ENCODE data around the gene IL17C. TPM values are rescaled to one million over a fixed set of nuclear protein-coding genes. Genes with fewer than 3 reads are reported as not detected.

The IL17C gene
- total and polyA plus RNA-seq, 2 of the 8 experiments (the other 6 are each of a cell fraction or from before 2014, with no cell fraction given): 1.1 to 1.9 TPM

DNA sequence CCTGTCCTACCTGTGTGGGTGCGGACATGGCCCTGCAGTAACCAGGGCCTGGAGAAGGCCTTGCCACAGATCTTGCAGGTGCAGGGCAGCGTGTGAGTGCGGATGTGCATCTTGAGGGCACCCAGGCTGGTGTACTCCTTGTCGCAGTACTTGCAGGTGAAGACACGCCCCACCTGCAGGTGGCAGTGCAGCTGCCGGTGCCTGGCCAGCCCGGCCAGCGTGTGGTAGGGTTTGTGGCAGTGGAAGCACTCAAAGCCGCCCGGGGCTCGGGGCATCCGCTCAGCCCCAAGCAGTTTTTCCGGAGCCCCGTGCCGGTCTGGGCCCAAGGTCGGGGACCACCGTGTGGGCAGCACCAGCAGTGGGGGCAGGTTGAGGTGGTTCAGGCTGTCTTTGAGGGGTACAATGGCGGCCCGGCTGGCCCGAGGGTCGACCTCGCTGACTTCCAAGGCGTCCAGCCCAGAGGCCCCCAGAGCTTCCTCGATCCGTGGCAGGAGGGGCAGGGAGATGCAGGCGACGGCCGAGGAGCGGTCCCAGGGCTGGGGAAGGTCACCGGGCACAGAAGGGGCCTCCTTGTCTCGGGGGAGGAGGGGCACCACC, 42.8 kb downstream of the IL17C start:
- Histone ChIP-seq H3K79me1 (ENCODE audit: low read depth, low read length) (no peaks in the 10 kb centered on the region), H3K9me3 (ENCODE audit: insufficient read depth in 2 of 2, low read depth in 1 of 2, low read length in 1 of 2) (no peaks in the 10 kb centered on the region), H4K91ac (replicated peaks; ENCODE audit: insufficient read length, low read length) (no peak overlapping the region), H2BK20ac (ENCODE audit: low read length) (0 out of 2 replicates have a peak overlapping the region, but pooled peaks have one; percentile 48), H3K27ac (ENCODE audit: low read depth, low read length) (no peak overlapping the region), H3K23ac (ENCODE audit: insufficient read length) (no peak overlapping the region), H3K4me2 (ENCODE audit: insufficient read depth in 1 of 2, low read depth in 2 of 2, low read length in 2 of 2) (no peak overlapping the region), H3K18ac (ENCODE audit: extremely low read depth, low read length) (no peak overlapping the region), H3K23me2 (ENCODE audit: low read depth, low read length) (peaks cover 10% of the 10 kb centered on the region; the same call in 1 of the 2 replicates), H4K20me1 (replicated peaks in 1 of 2; ENCODE audit: control insufficient read depth in 1 of 2, insufficient read depth in 2 of 2, low read length in 2 of 2) (peaks cover 0 to 2% of the 10 kb centered on the region in 2 experiments), H3K56ac (replicated peaks; ENCODE audit: insufficient read length, low read depth, low read length) (no peak overlapping the region), H3K4me3 (ENCODE audit: extremely low read depth in 1 of 4, insufficient read depth in 2 of 4, low read depth in 3 of 4, low read length in 4 of 4) (no peak overlapping the region), H2BK15ac (ENCODE audit: low read length) (no peak overlapping the region), H3K27me3 (replicated peaks in 1 of 4; ENCODE audit: control insufficient read depth in 3 of 4, extremely low read depth in 1 of 4, insufficient read depth in 3 of 4, low read length in 3 of 4) (peaks cover 0 to 2% (median 0%) of the 10 kb centered on the region in 4 experiments; a peak in 1 of 7 replicates), H4K5ac (ENCODE audit: insufficient read length, low read depth, low read length) (no peak overlapping the region), H2BK5ac (ENCODE audit: low read depth, low read length) (no peak overlapping the region), H3K4me1 (replicated peaks in 1 of 4; ENCODE audit: control insufficient read depth in 3 of 4, insufficient read depth in 4 of 4, low read length in 3 of 4) (peaks cover 0 to 5% (median 1%) of the 10 kb centered on the region in 4 experiments; a peak in 2 of 7 replicates), H2BK120ac (replicated peaks; ENCODE audit: low read depth, low read length) (no peak overlapping the region), H3K14ac (ENCODE audit: insufficient read length) (no peak overlapping the region), H2AK5ac (ENCODE audit: low read depth, low read length) (no peak overlapping the region), H2AFZ (ENCODE audit: low read length) (no peak overlapping the region), H3K4ac (replicated peaks; ENCODE audit: insufficient read length, low read depth, low read length) (no peak overlapping the region), H2BK12ac (ENCODE audit: low read depth, low read length) (no peak overlapping the region), H3K9ac (replicated peaks in 1 of 4; ENCODE audit: extremely low read depth in 1 of 4, low read depth in 3 of 4, low read length in 3 of 4) (no peak overlapping the region), H3K36me3 (ENCODE audit: control insufficient read depth in 2 of 4, insufficient read depth in 4 of 4, low read length in 3 of 4) (no peaks in the 10 kb centered on the region), H3K79me2 (ENCODE audit: control insufficient read depth in 1 of 2, insufficient read depth in 2 of 2, low read length in 2 of 2) (no peaks in the 10 kb centered on the region), H4K8ac (ENCODE audit: extremely low read depth, insufficient read depth, low read length) (no peak overlapping the region; the same call in 1 of the 2 replicates)
- TF ChIP-seq POLR2A (IDR thresholded peaks at IDR 0.05; ENCODE audit: control extremely low read depth in 1 of 2, low read depth in 2 of 2, low read length in 2 of 2) (no peak), GABPA (IDR thresholded peaks at IDR 0.05; ENCODE audit: borderline replicate concordance, insufficient read depth, low read length) (peak; percentile 67; the same call in 1 of the 2 replicates), POU5F1 (IDR thresholded peaks at IDR 0.05; ENCODE audit: low read depth, low read length) (no peak), RAD21 (IDR thresholded peaks at IDR 0.05 in 1 of 2, conservative IDR thresholded peaks at IDR 0.05 in 1 of 2; ENCODE audit: low read depth in 2 of 2, low read length in 2 of 2) (peak; percentile 40 to 61), BCL11A (IDR thresholded peaks at IDR 0.05; ENCODE audit: low read depth in 2 of 2, low read length in 2 of 2) (no peak)
- TF ChIP-seq, protein P1, sequence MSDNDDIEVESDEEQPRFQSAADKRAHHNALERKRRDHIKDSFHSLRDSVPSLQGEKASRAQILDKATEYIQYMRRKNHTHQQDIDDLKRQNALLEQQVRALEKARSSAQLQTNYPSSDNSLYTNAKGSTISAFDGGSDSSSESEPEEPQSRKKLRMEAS (IDR thresholded peaks at IDR 0.05): 0 out of 2 replicates have a peak, but pooled peaks have one; percentile 31
- TF ChIP-seq, protein P2, sequence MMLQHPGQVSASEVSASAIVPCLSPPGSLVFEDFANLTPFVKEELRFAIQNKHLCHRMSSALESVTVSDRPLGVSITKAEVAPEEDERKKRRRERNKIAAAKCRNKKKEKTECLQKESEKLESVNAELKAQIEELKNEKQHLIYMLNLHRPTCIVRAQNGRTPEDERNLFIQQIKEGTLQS (IDR thresholded peaks at IDR 0.05; ENCODE audit: insufficient read depth, low read depth, low read length): no peak
- TF ChIP-seq, protein P3, sequence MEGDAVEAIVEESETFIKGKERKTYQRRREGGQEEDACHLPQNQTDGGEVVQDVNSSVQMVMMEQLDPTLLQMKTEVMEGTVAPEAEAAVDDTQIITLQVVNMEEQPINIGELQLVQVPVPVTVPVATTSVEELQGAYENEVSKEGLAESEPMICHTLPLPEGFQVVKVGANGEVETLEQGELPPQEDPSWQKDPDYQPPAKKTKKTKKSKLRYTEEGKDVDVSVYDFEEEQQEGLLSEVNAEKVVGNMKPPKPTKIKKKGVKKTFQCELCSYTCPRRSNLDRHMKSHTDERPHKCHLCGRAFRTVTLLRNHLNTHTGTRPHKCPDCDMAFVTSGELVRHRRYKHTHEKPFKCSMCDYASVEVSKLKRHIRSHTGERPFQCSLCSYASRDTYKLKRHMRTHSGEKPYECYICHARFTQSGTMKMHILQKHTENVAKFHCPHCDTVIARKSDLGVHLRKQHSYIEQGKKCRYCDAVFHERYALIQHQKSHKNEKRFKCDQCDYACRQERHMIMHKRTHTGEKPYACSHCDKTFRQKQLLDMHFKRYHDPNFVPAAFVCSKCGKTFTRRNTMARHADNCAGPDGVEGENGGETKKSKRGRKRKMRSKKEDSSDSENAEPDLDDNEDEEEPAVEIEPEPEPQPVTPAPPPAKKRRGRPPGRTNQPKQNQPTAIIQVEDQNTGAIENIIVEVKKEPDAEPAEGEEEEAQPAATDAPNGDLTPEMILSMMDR (IDR thresholded peaks at IDR 0.05; ENCODE audit: control extremely low read depth in 1 of 3, insufficient read depth in 1 of 3, low read depth in 1 of 3, low read length in 3 of 3): peak; percentile 77 to 92 (median 88)
- FAIRE-seq: no peak
- ChIA-PET CTCF (ENCODE audit: partially characterized antibody) (interaction anchor here (0.6 to 2.8 kb wide), 15 partner anchors 9 to 226 kb away, joined by 3 to 33 read pairs (median 4); partner anchors contain the start of gene MVD), POLR2A (ENCODE audit: partially characterized antibody) (interaction anchor here (1.1 to 2.7 kb wide), 3 partner anchors 9 to 18 kb away, joined by 3 to 9 read pairs (median 3); partner anchors contain the start of gene MVD)
- peak; percentile 39 to 82 for DNase-seq (ENCODE audit: low read depth in 1 of 2, low spot score in 2 of 2)
- 76% methylated on average over 27 of the region's 31 CpGs; no CpG with 5 or more reads in 1 of the 2 experiments for WGBS, 2 experiments (ENCODE audit: extremely low coverage in 1 of 2, insufficient coverage in 1 of 2, insufficient read length in 1 of 2, insufficient replicate concordance in 2 of 2, low coverage in 1 of 2, low lambda C conversion rate in 2 of 2, missing lambda C conversion rate in 1 of 2)

All from H1 (cell line).